ENCODE results near the gene NBAS.

Gene NBAS

DNA sequence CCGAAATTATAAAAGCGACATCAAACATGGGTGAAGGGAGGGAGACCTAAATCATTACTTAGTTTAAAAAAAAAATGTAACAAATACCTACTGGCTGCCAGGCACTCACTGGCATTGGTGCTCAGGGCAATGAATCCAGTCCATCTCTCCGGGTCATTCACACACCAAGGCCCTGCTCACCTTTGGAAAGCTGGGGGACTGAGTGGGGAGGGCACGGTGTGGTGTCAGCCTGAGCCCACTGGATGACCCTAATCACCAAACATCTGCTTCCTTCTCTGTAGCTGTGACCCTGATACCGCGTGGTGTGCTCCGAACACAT lies 30.2 kb upstream of the NBAS start:
- no peak for DNase-seq (ENCODE audit: low read depth in 2 of 2)

DNA sequence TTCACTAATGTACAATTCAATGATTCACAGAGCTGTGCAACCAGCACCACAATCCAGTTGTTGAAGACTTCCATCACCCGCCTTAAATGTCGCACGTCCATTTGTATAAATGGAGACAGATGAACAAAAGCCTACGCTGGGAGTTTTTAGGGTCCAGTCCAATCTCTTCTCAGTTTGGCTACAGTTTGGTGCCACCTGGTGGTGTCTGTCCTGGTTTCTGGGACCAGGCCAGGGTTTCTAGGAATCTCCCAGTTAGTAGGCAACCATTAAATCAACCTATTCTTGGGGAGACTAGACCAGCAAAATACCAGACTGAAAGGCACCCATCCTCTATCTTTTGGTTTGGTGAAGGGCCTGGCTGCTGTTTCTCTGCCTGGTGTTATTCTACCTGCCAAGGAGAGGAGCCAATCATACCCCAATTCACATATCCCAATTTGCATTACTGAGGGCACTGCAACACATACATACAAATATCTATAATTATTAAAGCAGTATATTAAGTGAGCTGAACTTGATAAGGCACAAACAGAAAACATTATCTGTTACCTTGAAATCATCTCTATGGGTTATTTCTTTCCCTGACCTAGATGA lies 27.3 kb upstream of the NBAS start:
- no peak for DNase-seq (ENCODE audit: low read depth in 2 of 2)

DNA sequence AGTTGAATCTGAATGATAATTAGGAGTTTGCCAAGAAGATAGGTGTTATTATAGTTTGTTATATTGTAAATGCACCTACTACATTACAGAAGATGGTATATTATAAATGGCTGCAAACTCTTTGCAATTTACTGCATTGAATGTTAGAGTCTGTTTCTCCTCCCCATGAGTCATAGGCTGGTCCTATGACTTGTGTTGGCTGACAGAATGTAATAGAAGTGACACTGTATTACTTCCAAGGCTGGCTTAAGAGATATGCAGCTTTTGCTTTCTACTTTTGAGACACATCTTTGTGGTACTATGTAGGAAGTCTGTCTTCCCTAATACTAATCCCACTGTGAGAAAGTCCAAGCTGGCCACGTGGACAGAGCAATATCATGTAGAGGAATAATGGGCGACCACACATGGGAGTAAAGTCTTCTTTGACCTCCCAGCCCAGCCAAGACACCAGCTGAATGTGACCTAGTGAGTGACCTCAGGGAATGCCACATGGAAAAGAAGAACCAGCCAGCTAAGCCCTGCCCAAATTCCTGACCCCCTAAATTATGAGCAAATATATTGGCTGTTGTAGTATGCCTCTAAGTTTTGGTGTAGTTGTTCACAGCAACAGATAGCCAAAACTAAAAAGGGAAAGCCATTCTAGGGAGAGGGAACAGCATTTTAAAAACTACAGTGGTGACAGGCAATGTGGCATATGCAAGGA lies 23.8 kb upstream of the NBAS start:
- DNase-seq (ENCODE audit: low read depth in 2 of 2), result no peak

DNA sequence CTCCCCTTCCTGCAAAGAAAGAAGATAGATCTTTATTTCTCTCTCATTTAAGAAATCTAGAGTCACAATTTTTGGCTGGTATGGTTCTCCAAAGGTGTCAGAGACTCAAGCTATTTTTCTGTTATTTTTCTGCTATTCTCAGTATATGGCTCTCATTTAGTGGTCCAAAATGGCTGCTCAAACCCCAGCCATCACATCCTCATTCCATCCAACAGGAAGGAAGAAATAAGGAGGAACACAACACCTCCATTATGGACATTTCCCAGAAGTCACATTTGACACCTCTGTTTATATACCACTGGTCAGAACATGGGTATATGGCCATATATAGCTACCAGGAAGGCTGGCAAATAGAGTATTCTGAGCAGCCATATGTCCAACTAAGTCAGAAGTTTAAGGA lies 23.2 kb upstream of the NBAS start:
- no peak for DNase-seq (ENCODE audit: low read depth in 2 of 2)

DNA sequence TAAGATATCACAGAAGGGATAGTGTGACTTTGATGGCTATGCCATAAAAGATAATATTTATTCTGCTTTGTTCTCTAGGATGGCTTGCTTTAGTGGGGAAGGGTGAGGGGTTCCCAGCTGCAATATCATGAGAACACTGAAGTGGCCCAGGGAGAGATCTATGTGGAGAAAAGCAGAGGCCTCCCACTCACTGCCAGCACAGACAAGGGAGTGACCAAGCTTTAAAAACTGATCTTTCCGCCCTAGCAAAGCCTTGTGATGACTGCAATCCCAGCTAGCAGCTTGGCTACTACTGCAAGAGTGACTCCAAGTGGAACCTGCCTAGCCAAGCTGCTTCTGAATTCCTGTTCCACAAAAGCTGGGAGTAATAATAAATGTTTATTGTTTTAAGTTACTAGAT lies 22.7 kb upstream of the NBAS start:
- DNase-seq (ENCODE audit: low read depth in 2 of 2), result no peak

DNA sequence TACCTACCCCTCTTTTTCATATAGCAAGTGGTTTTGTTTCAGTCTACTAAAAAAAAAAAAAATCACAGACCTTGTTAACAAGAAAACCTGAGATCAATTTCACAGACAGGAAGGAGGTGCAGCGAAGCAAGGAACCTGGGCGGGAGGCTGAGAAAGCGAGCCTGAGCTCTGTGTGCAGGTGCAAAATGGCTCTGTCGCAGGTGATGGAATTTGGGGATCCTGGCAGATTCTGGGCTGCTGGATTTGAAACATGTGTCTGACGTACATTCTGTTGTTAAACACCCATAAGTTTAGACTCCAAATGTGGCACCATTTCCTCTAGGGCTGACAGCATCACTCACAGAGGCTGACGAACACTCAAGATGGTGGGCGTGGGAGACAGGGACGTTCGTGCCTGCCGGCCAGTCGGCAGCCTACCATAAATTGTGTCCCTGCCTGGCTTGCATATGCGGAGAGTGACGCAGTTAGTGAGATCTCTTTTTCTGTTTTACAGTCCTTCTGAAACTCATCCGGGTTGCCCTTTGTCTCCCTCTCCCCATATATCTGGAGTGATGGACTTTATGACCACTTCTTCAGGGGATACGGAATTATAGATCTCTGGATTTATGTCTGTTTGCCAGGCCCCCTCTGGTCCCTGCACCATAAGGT lies 21.7 kb upstream of the NBAS start:
- no peak for DNase-seq (ENCODE audit: low read depth in 2 of 2)

DNA sequence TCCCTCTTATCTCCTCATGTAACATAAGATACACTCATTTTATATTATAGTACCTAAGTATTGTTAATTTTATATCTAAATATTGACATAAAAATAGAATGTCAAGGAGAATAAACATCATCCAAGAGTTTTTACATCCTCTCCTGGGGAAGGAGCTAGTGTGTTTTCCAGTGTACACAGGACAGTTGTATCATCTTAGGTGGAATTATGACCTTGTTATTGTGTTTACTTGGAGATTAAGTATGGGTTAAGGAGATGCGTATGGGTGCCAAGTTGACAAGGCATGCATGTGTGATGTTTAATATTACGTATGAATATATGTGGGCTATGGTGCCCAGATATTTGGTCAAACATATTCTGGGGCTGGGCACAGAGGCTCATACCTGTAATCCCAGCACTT lies 19.3 kb upstream of the NBAS start:
- DNase-seq (ENCODE audit: low read depth in 2 of 2), result no peak

DNA sequence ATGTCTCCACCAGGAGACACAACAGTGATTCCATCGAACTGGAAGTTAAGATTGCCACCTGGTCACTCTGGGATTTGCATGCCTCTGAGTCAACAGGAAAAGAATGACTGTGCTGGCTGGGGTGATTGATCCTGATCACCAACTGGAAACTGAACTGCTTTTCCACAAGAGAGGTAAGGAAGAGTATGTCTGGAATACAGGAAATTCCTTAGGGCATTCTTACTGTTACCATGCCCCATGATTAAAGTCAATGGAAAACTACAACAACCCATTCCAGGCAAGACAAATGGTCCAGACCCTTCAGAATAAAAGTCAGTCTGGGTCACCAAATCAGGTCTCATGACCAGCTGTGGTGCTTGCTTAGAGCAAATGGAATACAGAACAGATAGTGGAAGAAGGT lies 18.5 kb upstream of the NBAS start:
- DNase-seq (ENCODE audit: low read depth in 2 of 2), result no peak

DNA sequence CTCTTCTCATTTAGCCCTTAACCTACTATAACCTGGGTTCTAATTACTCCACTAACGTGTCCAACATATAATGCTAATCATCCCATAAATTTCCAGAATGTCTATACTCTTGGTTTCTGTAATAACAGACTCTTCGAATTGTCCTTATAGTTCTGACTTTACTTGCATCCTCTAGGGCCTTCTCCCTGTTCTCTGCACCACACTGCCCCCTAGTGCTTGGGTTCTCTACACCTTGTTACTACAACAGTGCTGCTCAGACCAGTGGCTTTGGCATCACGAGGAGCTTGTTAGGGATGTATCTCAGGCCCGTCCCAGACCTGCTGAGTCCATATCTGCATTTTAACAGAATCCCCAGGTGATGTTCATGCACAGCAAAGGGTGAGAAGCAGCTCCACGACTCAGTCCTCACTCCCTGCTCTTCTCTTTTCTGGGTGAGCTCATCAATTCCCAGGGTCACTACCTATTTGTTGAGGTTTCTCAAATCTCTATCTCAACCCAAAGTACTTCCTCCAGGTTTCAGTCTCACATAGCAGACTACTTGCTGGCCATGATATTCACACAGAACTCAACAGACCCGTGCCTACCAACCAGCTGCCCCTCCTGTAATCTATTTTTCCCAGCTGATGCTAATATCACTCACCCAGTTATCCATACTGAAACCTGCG lies 16.1 kb upstream of the NBAS start:
- DNase-seq (ENCODE audit: low read depth in 2 of 2), result peak; percentile 73

DNA sequence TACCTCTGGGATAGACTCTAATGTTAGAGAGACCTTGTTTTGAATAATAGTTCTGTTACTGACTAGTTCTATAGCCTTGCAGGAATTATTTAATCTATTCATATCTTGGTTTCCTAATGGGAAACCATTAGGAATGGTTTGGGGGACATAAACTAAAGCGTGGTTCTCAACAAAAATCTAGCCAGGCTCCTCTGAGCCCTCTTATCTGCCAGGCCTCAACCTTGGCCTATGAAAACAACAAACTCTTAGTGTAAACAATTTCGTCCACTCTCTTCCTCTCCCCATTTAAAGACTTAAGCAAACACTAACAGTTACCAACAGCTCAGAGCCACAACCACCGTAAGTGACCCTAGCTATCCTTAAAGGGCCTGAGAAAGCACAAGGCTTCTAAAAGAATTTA lies 10.6 kb upstream of the NBAS start:
- DNase-seq (ENCODE audit: low read depth in 2 of 2), result no peak

DNA sequence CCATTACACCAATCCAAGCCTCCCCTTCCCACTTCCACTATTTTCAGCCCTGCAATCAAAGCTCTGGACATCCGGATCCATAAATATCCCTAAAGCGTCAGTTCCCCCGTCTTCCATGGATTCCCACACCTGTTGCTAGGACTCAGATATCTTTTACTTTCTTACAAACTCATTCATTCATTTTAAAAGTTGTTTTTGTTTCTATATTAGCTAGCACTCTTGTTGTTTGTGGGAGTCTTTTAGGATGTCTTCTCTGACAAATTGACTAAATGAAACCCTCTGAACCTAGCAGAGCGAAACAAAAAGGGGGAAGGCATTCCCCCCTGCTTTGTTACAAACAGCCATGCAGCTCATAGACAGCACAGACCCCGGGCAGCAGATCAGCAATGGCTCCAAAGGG lies 9.0 kb upstream of the NBAS start:
- no peak for DNase-seq (ENCODE audit: low read depth in 2 of 2)

DNA sequence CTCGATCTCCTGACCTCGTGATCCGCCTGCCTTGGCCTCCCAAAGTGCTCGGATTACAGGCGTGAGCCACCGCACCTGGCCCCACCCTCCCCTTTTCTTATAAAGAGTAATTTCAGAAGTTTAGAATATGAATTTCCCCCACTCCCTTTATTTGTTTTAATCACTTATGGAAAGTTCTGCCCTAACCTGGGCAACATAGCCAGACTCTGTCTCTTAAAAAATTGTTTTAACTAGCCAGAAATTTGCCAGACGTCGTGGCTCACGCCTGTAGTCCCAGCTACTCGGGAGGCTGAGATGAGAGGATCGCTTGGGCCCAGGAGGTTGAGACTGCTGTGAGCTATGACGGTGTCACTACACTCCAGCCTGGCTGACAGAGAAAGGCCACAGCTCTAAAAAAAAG lies 7.7 kb upstream of the NBAS start:
- DNase-seq (ENCODE audit: low read depth in 2 of 2), result no peak

DNA sequence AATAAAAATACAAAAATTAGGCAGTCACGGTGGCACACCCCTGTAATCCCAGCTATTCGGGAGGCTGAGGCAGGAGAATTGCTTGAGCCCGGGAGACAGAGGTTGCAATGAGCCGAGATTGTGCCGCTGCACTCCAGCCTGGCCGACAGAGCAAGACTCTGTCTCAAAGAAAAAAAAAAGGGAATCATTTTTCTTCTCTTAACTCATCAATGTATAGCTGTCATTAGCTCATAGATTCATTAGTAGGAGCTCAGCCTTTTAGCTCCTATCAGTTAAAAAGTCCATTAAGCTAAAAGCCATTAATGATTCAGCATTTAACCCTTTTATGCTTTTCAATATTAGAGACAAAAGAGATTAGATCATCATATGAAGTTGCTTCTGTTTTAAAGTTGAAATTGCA lies 5.8 kb upstream of the NBAS start:
- DNase-seq (ENCODE audit: low read depth in 2 of 2), result no peak

DNA sequence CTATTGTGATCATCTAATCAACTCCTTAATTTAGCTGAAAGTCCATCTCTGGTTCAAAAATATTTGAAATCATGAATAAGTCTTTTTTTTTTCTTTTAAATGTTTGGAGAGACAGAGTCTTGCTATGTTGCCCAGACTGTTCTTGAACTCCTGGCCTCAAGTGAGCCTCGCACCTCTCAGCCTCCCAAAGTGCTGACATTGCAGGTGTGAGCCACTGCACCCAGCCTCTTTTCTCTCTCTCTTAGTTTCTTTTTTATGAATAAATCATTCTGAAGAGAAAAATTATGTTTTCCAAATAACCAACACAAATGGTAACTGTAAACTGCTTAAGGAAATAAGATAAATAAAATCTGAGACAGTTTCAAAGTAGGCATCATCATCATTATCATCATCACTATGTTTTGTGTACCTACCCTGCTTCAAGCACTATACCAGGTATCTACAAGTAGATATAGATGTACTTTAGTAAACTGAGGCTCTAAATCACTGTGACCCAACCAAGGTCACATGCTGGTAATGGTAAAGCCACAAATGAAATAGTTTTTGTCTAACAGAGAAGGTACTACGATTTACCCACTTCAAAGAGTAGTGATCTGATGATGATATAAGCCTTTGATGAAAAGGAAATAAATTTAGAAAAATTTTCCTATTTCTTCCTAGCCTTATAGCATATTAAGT lies 5.0 kb upstream of the NBAS start:
- DNase-seq (ENCODE audit: low read depth in 2 of 2), result no peak

DNA sequence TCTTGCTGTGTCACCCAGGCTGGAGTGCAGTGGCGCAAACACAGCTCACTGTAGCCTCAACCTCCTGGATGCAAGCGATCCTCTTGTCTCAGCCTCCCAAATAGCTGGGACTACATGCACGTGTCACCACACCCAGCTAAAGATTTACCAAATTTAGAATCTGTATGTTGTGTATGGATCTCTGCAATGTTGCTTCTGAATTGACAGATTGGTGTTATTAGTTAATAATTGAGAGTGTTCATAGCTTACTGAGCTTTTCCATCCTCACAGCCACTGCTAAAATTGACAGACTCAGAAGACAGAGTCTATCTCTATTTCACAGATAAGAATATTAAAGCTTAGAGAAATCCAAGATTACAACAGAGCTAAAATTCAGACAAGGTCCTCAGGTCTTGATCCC lies 4.3 kb upstream of the NBAS start:
- no peak for DNase-seq (ENCODE audit: low read depth in 2 of 2)

DNA sequence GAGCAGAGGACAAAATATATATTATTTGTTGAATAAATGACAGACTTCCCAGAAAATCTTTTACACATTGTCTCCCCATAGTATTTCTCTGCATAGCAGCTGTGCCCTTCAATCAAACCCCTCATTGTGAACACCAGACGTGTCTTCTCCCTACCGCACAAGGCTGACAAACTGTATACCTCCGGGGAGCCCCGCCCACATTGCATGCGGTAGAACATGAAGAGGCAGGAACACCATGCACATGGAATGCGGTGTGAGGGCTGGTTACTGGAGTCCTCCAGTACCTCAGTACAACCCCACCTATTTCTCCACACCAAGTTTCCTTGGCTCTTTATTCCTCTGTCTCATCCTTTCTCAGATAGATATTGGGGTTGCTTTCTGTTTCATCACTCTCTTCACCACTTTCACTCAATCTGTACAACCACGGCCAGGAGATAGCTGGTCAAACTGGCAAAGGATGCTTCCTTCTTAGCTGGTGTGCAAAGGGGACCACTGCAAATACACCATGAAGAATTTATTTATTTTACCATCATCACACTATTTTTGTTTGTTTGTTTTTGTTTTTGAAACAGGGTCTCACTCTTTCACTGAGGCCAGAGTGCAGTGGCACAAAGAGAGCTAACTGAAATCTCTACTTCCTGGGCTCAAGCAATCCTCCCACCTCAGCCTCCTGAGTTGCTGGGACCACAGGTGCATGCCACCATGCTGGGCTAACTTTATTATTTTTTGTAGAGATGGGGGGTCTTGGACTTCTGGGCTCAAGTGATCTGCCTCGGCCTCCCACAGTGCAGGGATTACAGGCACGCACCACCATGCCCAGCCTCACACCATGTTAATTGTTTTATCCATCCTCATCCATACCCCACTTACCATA lies 2.3 kb upstream of the NBAS start:
- DNase-seq (ENCODE audit: low read depth in 2 of 2), result no peak

DNA sequence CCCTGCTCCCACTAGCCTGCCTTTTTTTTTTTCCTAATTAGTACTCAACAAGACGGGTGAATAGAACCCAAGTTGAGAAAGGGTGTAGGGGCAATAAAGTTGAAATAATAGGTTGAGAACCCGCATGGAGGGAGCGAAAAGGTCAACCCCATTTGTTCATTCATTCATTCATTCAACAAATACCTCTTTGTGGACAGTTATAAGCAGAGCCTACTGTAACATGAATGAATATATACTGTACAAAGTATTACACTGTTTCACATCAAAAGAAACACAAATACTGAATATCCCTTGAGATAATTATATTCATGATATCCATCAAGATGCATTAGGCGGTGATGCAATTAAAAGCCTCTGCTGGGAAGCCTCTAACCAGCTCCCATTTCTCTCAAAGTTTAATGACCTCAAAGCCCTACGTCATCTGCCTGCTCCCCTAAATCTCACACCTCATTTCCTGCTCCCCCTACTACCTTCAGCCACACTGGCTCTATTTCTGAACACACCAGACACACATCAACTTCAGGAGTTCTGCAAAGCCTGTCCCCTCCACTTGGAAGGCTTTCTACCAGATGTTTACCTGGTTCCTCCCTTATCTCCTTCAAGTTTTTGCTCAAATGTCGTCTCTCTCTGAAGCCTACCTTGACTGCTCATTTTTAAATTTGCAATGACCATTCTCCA lies 1.4 kb upstream of the NBAS start:
- no peak for DNase-seq (ENCODE audit: low read depth in 2 of 2)

DNA sequence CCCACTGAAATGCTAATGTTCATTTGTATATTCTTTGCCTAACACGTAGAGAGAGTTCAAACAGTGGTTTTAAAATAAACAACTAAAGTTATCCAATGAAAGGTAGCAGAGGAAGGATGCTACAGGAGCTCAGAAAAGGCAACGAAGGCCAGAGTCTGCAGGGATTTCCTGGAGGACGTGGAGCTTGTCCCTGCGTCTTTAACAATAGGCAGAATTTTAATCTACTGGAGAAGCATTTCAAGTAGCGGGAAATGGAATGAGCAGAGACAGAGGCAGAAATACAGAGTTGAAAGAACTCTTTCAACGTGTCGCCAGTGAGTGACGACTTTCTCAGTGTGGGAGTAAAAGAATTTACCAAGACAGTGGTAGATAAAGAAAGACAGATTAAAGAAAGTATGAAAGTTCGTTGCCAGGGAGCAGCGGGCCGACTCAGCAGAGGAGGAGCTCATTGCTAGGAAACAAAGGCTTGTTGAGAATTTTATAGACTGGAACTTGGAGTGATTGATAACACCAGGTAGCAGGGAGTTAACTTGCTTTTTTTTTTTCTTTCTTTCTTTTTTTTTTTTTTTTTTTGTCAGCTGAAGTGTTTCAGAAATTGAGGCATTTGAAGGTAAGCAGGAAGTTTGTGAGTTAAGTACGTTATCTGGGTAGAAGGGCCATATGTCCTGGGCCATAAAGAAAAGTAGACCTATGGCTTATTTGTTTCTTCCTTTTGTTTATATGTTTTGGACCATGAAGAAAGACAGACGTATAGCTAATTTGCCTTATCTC lies 625 bp upstream of the NBAS start:
- no peak for DNase-seq (ENCODE audit: low read depth in 2 of 2)

DNA sequence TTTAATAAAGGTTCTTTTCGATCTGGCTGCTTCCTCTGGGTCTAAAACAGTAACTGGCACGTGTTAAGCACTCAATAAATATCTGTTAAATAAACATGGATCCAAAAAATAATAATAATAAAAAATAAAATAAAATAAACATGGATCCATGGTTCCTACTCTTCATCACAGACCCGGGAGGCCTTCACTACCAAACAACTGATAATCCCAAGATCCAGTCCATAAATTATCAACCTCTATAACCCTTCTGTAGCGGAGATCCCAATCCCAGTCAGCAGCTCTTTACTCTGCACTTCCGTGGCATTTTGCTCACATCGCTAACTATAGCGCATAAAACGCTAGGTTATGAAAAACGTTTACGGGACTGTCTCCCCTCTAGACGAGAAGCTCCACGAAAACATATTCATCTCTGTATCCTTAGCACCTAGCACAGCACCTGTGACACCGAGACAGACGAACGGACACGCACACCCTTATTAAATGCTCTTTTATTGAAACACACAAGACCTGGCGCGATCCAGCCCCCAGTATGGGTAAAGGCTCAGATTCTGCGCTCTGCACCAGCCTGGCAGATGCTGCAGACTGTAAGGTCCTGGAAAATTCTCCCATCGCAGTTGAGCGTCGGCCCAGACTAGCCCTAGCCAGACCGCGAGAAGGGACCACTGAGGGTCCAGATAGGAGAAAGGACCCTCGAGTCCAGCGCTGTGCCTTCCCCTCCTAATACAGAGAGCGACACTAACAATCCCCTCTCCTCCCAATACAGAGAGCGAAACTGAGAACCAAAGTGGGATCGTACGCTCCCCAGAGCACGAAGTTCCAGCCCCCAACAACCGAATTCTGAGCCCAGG lies 770 bp downstream of the NBAS start:
- no peak for DNase-seq (ENCODE audit: low read depth in 2 of 2)

Data from activated CD8-positive, alpha-beta memory T cell treated with anti-CD3 and anti-CD28 coated beads for 4 hours (primary cell).